Measurements from ENCODE around the gene CERS1.

CERS1 gene

DNA sequence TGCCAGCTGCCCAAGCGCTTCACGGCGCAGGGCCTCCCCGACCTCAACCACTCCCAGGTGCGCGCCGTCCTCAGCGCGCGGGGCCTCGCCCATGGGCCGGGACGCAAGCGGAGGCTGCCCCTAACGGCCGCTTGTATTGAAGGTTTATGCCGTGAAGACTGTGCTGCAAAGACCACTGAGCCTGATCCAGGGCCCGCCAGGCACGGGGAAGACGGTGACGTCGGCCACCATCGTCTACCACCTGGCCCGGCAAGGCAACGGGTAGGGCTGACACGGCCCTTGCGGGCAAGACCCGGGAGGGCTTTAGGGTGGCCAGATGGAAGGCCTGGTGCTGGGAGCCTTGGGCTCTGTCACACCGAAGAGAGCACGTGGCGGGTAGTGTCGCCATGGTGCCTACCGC is 41.0 kb downstream of the CERS1 start:
- no peak overlapping the region for H3K4me3 ChIP-seq (ENCODE audit: low read length)
- TF ChIP-seq ZNF274 (IDR thresholded peaks at IDR 0.05; ENCODE audit: low read depth, low read length): no peak

DNA sequence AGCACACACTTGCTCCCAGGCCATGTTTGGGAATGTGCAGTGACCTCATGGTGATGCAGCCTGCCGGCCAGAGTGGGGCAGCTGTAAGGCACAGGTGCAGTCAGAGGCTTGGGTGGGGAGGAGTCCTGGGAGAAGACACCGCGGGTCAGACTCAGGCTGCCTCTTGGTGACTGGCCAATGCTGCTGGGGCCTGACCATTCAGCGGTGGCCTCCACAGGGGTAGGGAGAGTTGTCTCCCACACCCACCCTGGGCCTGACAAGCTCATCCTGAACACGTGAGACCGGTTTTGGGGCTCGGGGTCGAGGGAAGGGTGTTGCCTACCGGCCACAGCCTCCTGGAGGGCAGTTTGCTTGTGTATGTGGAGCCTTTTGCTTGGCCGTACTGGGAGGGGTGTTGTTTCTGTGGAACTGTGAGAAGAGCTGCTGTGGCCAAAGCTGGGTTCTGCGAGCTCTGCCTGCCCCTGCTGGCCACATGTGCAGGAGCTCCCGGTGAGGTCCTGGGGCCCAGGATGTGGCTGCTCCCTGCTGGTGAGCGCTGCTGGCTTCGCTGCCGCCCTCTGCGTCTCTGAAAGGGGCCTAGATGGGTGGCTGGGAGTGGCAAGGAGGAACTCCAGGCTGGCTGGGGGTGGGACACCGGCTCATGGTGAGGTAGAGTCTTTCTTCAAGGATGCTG is 42.1 kb downstream of the CERS1 start:
- no peak overlapping the region for H3K4me3 ChIP-seq (ENCODE audit: low read length)
- no peak for TF ChIP-seq ZNF274 (IDR thresholded peaks at IDR 0.05; ENCODE audit: low read depth, low read length)

DNA sequence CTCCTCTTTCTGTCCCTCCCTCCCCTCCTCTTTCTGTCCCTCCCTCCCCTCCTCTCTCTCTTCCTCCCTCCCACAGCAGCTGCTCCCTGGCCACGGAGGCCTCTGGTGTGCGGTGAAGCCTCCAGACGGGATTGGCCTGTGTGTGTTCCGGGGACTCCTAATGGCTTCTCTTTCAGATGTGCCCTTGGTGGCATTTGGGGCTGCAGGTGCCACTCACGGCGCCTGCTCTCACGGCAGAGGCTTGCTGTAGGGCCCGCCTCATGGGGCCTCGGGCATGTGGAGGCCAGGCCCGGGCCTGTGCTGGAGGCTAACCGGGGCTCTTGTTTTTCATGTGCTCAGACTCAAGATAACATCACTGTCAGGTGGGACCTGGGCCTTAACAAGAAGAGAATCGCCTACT is 43.3 kb downstream of the CERS1 start:
- no peak overlapping the region for H3K4me3 ChIP-seq (ENCODE audit: low read length)
- no peak for TF ChIP-seq ZNF274 (IDR thresholded peaks at IDR 0.05; ENCODE audit: low read depth, low read length)

DNA sequence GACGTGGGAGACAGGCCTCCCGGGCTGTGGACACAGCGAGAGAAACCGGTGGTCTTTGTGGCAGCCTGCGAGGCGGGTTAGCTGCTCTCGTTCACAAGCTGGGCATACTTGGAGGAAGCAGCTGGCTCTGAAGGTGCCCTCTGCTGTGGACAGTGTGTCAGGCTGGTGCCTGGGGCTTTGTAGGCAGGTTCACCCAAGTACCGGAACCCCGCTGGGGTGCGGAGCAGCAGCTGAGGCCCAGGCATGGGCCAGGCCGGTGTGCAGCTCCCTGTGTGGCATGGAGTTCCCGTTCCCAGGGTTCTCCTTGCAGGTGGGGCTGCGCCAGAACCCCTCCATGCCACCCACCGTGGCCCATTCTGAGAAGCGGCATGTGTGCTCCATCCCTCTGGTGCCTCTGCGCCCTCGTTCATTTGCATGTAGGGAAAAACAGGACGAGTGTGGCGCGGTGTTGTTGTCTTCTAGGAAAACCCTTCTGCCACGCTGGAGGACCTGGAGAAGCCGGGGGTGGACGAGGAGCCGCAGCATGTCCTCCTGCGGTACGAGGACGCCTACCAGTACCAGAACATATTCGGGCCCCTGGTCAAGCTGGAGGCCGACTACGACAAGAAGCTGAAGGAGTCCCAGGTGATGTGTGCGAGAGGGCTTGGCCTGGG is 44.2 kb downstream of the CERS1 start:
- H3K4me3 ChIP-seq (ENCODE audit: low read length): no peak overlapping the region
- TF ChIP-seq ZNF274 (IDR thresholded peaks at IDR 0.05; ENCODE audit: low read depth, low read length): no peak

DNA sequence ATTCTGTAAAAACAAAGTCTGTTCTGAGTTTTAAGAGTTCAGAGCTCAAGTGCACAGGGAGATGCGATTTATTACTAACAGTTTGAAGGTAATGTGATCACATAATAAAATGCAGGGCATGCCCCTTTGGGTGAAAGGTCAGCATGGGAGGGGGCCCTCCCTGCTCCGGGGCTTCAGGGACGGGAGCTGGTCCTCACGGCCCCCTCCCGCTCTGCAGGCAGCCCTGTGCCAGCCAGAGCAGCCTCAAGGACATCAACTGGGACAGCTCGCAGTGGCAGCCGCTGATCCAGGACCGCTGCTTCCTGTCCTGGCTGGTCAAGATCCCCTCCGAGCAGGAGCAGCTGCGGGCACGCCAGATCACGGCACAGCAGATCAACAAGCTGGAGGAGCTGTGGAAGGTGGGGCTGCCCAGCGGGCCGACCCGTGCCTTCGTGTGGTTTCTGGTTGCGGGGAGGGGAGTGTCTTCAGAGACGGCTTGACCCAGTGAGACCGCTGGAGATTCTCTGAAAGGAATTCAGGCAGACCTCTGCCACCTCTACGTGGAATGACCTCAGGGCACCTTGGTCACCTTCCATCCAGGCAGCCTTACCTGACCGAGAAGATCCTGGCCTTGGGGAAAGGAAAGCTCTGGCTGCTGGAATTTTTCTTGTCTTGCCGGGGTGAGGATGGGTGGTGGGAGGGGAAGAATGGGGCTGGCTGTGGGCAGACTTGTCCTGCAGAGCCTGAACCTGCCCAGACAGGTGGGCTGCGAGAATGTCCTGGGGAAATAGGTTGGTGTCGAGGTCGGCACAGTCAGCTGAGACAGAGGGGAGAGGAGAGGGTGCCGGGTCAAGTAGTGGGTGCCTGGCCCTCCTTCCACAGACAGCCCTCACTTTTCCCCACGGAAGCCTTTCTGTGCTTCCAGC is 45.2 kb downstream of the CERS1 start:
- no peak for TF ChIP-seq ZNF274 (IDR thresholded peaks at IDR 0.05; ENCODE audit: low read depth, low read length)
- no peak overlapping the region for H3K4me3 ChIP-seq (ENCODE audit: low read length)

DNA sequence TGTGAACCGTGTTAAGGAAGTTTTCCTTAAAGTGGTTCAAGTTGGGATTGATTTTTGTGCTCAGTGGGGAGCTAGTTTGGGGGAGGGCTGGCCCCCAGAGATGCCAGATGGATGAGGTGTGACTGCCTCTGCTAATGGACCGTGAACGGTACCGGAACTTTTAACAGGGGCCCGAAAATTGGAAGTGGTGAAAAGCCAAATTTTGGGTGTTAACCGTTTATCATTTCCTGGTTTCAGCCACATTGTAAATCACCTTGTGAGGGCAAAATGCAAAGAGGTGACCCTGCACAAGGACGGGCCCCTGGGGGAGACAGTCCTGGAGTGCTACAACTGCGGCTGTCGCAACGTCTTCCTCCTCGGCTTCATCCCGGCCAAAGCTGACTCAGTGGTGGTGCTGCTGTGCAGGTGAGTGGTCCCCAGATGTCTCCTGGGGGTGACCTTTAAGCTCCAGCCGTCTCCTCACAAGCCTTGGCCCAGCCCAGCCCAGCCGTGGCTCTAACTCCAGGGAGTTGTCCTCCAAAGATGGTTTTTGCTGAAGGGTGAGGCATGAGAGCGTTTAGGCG is 46.0 kb downstream of the CERS1 start:
- no peak for TF ChIP-seq ZNF274 (IDR thresholded peaks at IDR 0.05; ENCODE audit: low read depth, low read length)
- no peak overlapping the region; the same call in 1 of the 2 replicates for H3K4me3 ChIP-seq (ENCODE audit: low read length)

DNA sequence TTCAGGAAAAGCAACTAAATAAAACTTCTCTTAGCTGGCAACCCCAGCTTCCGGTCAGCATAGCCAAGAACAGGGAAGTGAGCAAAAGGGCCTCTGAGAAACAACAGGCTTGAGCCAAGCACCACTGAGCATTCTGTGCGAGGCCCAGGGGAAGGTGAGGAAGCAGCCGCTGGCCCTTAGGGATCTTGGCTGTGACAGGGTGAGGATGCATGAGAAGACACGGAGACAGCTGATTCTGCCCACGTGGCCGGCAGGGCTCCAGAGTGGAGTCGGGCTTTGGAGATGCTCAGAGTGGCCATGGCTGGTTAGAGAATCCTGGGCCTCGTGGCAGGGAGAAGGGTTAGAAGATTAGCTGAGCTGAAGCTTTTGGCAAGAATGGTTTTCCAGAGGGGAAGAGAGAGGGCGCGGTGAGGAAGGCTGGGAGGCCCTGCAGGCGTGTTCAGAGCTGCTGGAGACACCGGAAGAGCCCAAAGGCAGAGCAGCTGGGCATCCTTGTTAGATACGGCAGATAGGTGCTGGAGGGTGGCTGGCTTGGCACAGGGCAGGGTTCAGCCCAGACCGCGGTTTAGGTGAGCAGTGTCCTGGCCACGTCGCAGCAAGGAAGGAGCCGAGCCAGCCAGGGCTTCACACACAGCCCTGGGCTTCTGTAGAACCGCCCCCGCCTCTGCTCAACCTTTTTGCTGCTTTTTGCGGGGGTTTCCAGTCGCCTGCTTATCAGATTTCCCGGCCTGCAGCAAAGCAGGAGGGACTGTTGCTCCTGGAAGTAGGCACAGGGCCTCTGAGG is 46.9 kb downstream of the CERS1 start:
- TF ChIP-seq ZNF274 (IDR thresholded peaks at IDR 0.05; ENCODE audit: low read depth, low read length): no peak
- no peak overlapping the region; the same call in 1 of the 2 replicates for H3K4me3 ChIP-seq (ENCODE audit: low read length)

DNA sequence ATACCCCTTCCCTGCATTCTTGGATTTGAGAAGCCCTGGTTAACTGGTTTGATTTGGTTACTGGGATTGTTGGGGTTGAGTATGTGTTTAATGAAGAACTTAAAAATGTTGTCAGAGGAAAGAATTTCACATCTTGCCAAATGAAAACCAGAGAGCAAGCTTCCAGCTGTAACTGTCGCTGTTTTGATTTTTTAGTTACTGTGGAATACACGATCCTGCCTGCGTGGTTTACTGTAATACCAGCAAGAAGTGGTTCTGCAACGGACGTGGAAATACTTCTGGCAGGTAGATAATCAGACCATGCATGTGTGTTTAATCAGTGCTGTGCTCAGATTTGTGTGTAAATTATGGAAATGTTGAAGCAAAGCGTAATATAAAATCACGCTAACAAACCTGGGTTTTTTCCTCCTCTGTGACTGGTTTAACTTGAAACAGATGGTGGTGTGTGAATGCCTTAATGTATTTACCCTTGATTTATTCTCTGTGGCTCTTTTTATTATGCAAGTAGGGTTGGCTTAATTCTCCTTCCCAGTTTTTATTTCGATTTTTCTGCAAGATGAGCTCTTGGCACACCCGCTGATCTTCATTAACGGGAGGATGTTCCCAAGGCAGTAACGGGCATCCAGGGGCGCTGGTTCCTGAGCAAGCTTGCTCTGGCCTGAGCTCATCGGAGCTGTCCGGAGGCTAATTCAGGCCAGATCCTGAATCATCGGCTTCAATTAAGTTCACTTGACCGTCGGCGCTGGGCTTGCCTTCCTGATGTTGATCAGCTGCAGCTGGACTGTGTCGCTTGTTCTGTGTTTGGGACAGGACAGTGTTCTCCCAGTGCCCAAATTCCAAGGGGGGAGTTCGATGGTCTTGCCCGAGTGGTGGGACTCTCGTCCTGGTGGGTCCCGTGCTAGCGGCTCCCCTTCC is 48.2 kb downstream of the CERS1 start:
- no peak overlapping the region for H3K4me3 ChIP-seq (ENCODE audit: low read length)
- no peak for TF ChIP-seq ZNF274 (IDR thresholded peaks at IDR 0.05; ENCODE audit: low read depth, low read length)

DNA sequence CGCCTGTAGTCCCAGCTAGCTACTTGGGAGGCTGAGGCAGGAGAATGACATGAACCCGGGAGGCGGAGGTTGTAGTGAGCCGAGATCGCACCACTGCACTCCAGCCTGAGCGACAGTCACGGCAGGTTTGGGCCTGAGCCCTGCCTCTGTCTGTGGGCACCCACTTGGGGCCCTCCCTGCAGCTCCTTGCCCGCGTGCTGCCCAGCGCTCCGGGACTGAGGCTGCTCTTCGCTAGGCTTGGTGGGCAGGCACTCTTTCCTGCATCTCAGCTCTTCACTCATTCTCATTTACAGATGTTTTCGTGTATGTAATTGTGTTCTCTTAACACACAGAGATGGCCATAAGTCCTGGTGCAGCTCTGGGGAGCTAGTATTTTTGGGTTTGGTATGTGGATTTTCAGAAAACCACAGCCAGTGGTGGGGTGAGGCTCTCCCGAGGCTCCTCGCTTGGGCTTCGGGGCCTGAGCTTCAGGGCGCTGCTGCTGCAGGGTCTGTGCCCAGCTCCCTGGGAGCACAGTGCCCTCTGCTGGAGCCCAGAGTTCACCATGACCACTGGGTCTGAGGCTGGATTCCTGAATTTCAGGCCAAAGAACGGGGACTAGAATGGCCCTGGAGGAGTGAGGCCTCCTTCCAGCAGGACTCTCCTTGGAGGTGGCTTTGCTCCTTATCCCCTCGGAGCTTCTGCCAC is 49.0 kb downstream of the CERS1 start:
- no peak for TF ChIP-seq ZNF274 (IDR thresholded peaks at IDR 0.05; ENCODE audit: low read depth, low read length)
- no peak overlapping the region for H3K4me3 ChIP-seq (ENCODE audit: low read length)

DNA sequence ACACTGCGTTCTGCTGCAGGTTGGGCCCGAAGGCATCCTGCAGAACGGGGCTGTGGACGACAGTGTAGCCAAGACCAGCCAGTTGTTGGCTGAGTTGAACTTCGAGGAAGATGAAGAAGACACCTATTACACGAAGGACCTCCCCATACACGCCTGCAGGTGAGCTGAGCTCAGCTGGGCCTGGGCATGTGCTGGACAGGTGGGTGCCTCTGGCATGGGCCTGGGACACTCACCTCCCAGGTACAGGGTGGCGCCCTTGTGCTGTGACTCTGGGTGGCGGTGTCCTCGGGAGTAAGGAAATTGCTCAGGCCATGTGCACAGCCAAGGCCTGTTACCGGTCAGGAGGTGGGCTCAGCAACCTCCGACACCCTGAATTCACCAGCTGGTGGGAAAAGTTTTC is 50.0 kb downstream of the CERS1 start:
- H3K4me3 ChIP-seq (ENCODE audit: low read length): no peak overlapping the region
- TF ChIP-seq ZNF274 (IDR thresholded peaks at IDR 0.05; ENCODE audit: low read depth, low read length): no peak

DNA sequence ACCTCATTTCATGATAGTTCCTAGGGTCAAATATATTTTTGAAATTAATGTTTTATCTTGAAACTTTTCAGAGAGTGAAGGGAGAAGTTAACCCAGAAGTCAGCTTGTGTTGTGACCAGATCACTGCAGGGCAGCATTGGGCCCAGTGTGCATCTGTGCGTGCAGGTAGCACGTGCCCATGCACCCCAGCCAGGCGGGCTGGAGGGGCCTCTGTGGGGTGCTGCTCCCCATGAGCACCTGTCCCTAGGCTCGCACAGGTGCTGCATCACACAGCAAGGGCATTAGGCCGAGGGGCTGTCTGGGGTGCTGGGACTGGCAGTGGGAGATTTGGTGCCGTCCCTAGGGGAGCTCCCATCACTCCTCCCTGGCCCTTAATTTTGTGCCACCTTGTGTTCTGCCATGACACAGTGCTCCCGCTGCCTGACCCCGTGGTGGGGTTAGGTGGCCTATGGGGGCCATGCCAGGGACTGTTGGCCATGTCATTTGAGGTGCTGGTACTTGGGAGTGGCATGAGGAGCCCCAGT is 51.1 kb downstream of the CERS1 start:
- H3K4me3 ChIP-seq (ENCODE audit: low read length): no peak overlapping the region
- TF ChIP-seq ZNF274 (IDR thresholded peaks at IDR 0.05; ENCODE audit: low read depth, low read length): no peak

DNA sequence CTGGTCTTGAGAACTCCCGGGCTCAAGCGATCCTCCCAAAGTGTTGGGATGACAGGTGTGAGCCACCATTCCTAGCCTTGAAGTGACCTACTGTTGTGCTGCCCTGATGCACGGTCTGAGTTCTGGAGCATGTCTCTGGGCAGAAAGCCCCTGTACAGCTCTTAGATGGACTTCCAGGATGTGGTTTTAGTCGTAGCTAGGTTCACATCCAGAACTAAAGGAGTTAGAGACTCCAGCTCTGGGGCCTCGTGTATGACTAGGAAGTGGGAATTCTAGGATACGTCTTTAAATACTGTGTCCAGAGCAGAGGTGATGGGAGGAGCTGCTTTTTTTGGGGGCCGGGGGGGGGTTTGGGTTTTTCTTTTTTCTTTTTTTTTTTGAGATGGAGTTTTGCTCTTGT is 52.0 kb downstream of the CERS1 start:
- H3K4me3 ChIP-seq (ENCODE audit: low read length): no peak overlapping the region
- TF ChIP-seq ZNF274 (IDR thresholded peaks at IDR 0.05; ENCODE audit: low read depth, low read length): no peak

Measured in GM08714 (cell line).